22Rv1 (cell line): ENCODE measurements around the gene XPR1.

Experiments
- CTCF ChIP-seq: fragments of 450-650 bp; IDR thresholded peaks from 2 replicates; pipeline ENCODE4 v1.5.1; 2017; ENCODE audit warnings: mild to moderate bottlenecking
- ZFX ChIP-seq: fragments of 450-650 bp; IDR thresholded peaks from 2 replicates; pipeline ENCODE4 v1.6.1; 2017; ENCODE audit warnings: antibody characterized with exemption, borderline replicate concordance

GRCh38 chr1:180814258-180814657 lies 182.4 kb downstream of the XPR1 start:
- TF ChIP-seq CTCF (no peak), ZFX (no peak)
